Activated T-cell treated with anti-CD3 and anti-CD28 coated beads, Interleukin-2, amount 50 U/mL, for 72 hours (primary cell): ENCODE measurements around the gene CPSF2. TPM values are rescaled to one million over a fixed set of nuclear protein-coding genes. Genes with fewer than 3 reads are reported as not detected.

Experiments
- ATAC-seq, 2 donors: fragments of 150-1000 bp; cut with Tn5 transposase; replicated peaks in 1 of 2; 2 replicates each; pipeline ENCODE4 v1.10.0; 2021; ENCODE audit warnings: moderate library complexity in 2 of 2, mild to moderate bottlenecking in 1 of 2
- DNase-seq, 2 donors: peaks; one replicate each; pipeline ENCODE4 v3.0.0; 2021 to 2022; ENCODE audit warnings: mixed read lengths in 1 of 2
- H3K27ac Mint-ChIP-seq: one replicate; pipeline ENCODE4 v1.8.0; 2022; ENCODE audit warnings: mild to moderate bottlenecking, moderate library complexity, mixed read lengths
- H3K27me3 Mint-ChIP-seq: one replicate; pipeline ENCODE4 v1.8.0; 2022; ENCODE audit warnings: low read depth, mixed read lengths
- H3K36me3 Mint-ChIP-seq, 2 donors: one replicate each; pipeline ENCODE4 v1.8.0; 2022; ENCODE audit warnings: mixed read lengths in 2 of 2, mild to moderate bottlenecking in 1 of 2; ENCODE audit not compliant: insufficient read depth in 2 of 2
- H3K4me1 Mint-ChIP-seq: one replicate; pipeline ENCODE4 v1.8.0; 2022; ENCODE audit warnings: low read depth, mixed read lengths
- H3K4me3 Mint-ChIP-seq, 2 donors: one replicate each; pipeline ENCODE4 v1.8.0; 2022; ENCODE audit warnings: mild to moderate bottlenecking in 2 of 2, mixed read lengths in 2 of 2, moderate library complexity in 2 of 2
- H3K9me3 Mint-ChIP-seq, 2 donors: one replicate each; pipeline ENCODE4 v1.8.0; 2022; ENCODE audit warnings: mixed read lengths in 2 of 2
- total RNA-seq, 2 donors: library from RNA; stranded (reverse); gene quantifications; one replicate each; pipeline ENCODE4 v1.2.3, GENCODE V29; 2022

The CPSF2 gene
- total RNA-seq, 2 donors from 2014 or later, result 72.1 to 81.7 TPM

GRCh38 chr14:92215579-92215978 is 93.8 kb downstream of the CPSF2 start:
- H3K4me3 Mint-ChIP-seq, result no peak overlapping the region
- peaks cover 7 to 19% of the 10 kb centered on the region in 2 donors for H3K9me3 Mint-ChIP-seq
- H3K27ac Mint-ChIP-seq, result no peak overlapping the region
- no peak for ATAC-seq
- peaks cover 11 to 18% of the 10 kb centered on the region in 2 donors for H3K36me3 Mint-ChIP-seq
- DNase-seq, result no peak
- H3K27me3 Mint-ChIP-seq, result peaks cover 19% of the 10 kb centered on the region
- no peaks in the 10 kb centered on the region for H3K4me1 Mint-ChIP-seq

GRCh38 chr14:92217936-92218335 is 96.2 kb downstream of the CPSF2 start:
- Mint-ChIP-seq H3K27ac (no peak overlapping the region), H3K9me3 (peaks cover 6 to 7% of the 10 kb centered on the region in 2 donors), H3K36me3 (peaks cover 5 to 11% of the 10 kb centered on the region in 2 donors), H3K27me3 (peaks cover 19% of the 10 kb centered on the region), H3K4me1 (no peaks in the 10 kb centered on the region), H3K4me3 (no peak overlapping the region)
- ATAC-seq (no peak), DNase-seq (no peak)

Other genes with a start within 250 kb of the CPSF2 start
- 1 to 10 TPM; 3.0 to 5.6 TPM for gene FBLN5, start 174.3 kb upstream of the CPSF2 start, total RNA-seq
- 10 to 100 TPM; 39.0 to 47.2 TPM for gene TRIP11, start 81.9 kb upstream of the CPSF2 start, total RNA-seq
- 10 to 100 TPM; 29.7 to 35.2 TPM for gene ATXN3, start 15.4 kb upstream of the CPSF2 start, total RNA-seq
- gene NDUFB1, start 263 bp upstream of the CPSF2 start, total RNA-seq, result 10 to 100 TPM; 73.7 to 76.1 TPM
- not detected for gene SLC24A4, start 201.2 kb downstream of the CPSF2 start, total RNA-seq